OCI-LY3 (cell line): ENCODE data around the gene SPEF2.

Experiments
- CTCF ChIP-seq: fragments of 200-600, 300-600 bp; sonication (generic); IDR thresholded peaks from 2 replicates; pipeline ENCODE4 v1.5.1; 2014; ENCODE audit warnings: antibody characterized with exemption, low read length, low read depth
- EZH2phosphoT487 ChIP-seq: fragments of 200-600 bp; shearing (Covaris generic); IDR thresholded peaks from 2 replicates; pipeline ENCODE4 v1.6.1; 2018; ENCODE audit warnings: antibody characterized with exemption, mixed run types, low read depth

- no peak for TF ChIP-seq CTCF
- no peak for TF ChIP-seq EZH2phosphoT487
Measured at GRCh38 chr5:35671541-35672295, 54.1 kb downstream of the SPEF2 start.
